IMR-90 (cell line): ENCODE measurements around the gene FOCAD. TPM values are rescaled to one million over a fixed set of nuclear protein-coding genes. Genes with fewer than 3 reads are reported as not detected.
A peak's percentile ranks its signal among the peaks of the same experiment; 100 is the strongest.

ENCODE experiments used
- ATAC-seq: fragments of 200-7000 bp; cut with Tn5 transposase; 2 replicates; pipeline ENCODE4 v1.9.1; 2020; ENCODE audit warnings: low read depth, mild to moderate bottlenecking, moderate library complexity
- BruUV-seq: library from RNA; stranded (reverse); fragments of 400-500 nt; replicated peaks from 2 replicates; lab custom pipeline; 2021; lab: Mats Ljungman, UMichigan
- CTCF ChIA-PET: fragments of 300-600 bp; formaldehyde crosslinking; extraction: SDS; loops from one replicate; lab custom pipeline; 2021; ENCODE audit warnings: antibody characterized with exemption; lab: Yijun Ruan, JAX
- POLR2A ChIA-PET: fragments of 300-600 bp; sonication (Branson Sonifier 250); formaldehyde crosslinking; loops from one replicate; lab custom pipeline; 2022; ENCODE audit warnings: antibody characterized with exemption; ENCODE audit not compliant: unreplicated experiment; lab: Charles Lee
- DNase-seq: peaks from one replicate; pipeline ENCODE4 v3.0.0; 2013
- H2AFZ ChIP-seq: replicated peaks from 2 replicates; pipeline ENCODE3; 2013; ENCODE audit warnings: low read length, mild to moderate bottlenecking; ENCODE audit not compliant: poor library complexity
- H2AK5ac ChIP-seq: 2 replicates; pipeline ENCODE4 v1.6.1; 2013; ENCODE audit warnings: low read depth, low read length, inconsistent platforms
- H2AK9ac ChIP-seq: replicated peaks from 2 replicates; pipeline ENCODE3; 2013; ENCODE audit warnings: mild to moderate bottlenecking, low read depth, low read length, moderate library complexity; ENCODE audit not compliant: poor library complexity
- H2BK120ac ChIP-seq: 2 replicates; pipeline ENCODE4 v1.6.1; 2013; ENCODE audit warnings: low read depth, low read length, inconsistent platforms
- H2BK15ac ChIP-seq: 3 replicates; pipeline ENCODE4 v1.6.1; 2013; ENCODE audit warnings: low read depth, low read length, inconsistent platforms
- H2BK20ac ChIP-seq: 2 replicates; pipeline ENCODE4 v1.6.1; 2013; ENCODE audit warnings: low read depth, mild to moderate bottlenecking, inconsistent platforms, low read length, moderate library complexity
- H2BK5ac ChIP-seq: 2 replicates; pipeline ENCODE4 v1.6.1; 2013; ENCODE audit warnings: mild to moderate bottlenecking, low read depth, low read length, inconsistent platforms; ENCODE audit not compliant: poor library complexity, severe bottlenecking
- H3K14ac ChIP-seq: replicated peaks from 2 replicates; pipeline ENCODE4 v1.6.1; 2013; ENCODE audit warnings: low read depth, low read length, inconsistent platforms
- H3K18ac ChIP-seq: 2 replicates; pipeline ENCODE4 v1.6.1; 2013; ENCODE audit warnings: low read depth, low read length, control low read depth
- H3K23ac ChIP-seq: 2 replicates; pipeline ENCODE4 v1.6.1; 2013; ENCODE audit warnings: low read depth, low read length, inconsistent platforms
- H3K27ac ChIP-seq: 2 replicates; pipeline ENCODE4 v1.5.1; 2013; ENCODE audit warnings: mild to moderate bottlenecking, control low read depth, low read length; ENCODE audit not compliant: insufficient read depth
- H3K27me3 ChIP-seq: 2 replicates; pipeline ENCODE4 v1.6.1; 2013; ENCODE audit warnings: low read length; ENCODE audit not compliant: control insufficient read depth, insufficient read depth
- H3K36me3 ChIP-seq: 2 replicates; pipeline ENCODE4 v1.6.1; 2013; ENCODE audit warnings: low read length, mixed read lengths; ENCODE audit not compliant: control insufficient read depth, insufficient read depth
- H3K4ac ChIP-seq: 2 replicates; pipeline ENCODE4 v1.6.1; 2013; ENCODE audit warnings: low read depth, low read length, inconsistent platforms
- H3K4me1 ChIP-seq: 2 replicates; pipeline ENCODE4 v1.6.1; 2013; ENCODE audit warnings: low read length, mixed read lengths; ENCODE audit not compliant: control insufficient read depth, insufficient read depth
- H3K4me2 ChIP-seq: 2 replicates; pipeline ENCODE4 v1.6.1; 2013; ENCODE audit warnings: low read depth, mild to moderate bottlenecking, control low read depth, low read length, moderate library complexity
- H3K4me3 ChIP-seq: 2 replicates; pipeline ENCODE4 v1.5.1; 2013; ENCODE audit warnings: low read depth, mild to moderate bottlenecking, control low read depth, low read length, moderate library complexity; ENCODE audit not compliant: insufficient read depth
- H3K56ac ChIP-seq: 2 replicates; pipeline ENCODE4 v1.6.1; 2013; ENCODE audit warnings: low read length, inconsistent platforms; ENCODE audit not compliant: insufficient read depth; ENCODE audit errors: extremely low read depth
- H3K79me1 ChIP-seq, 2 experiments: 2 replicates each; pipeline ENCODE4 v1.6.1; 2013; ENCODE audit warnings: low read length in 2 of 2, inconsistent platforms in 1 of 2, low read depth in 1 of 2
- H3K9ac ChIP-seq: 2 replicates; pipeline ENCODE4 v1.6.1; 2013; ENCODE audit warnings: low read depth, low read length, control low read depth
- H3K9me1 ChIP-seq: 2 replicates; pipeline ENCODE4 v1.6.1; 2013; ENCODE audit warnings: low read length, inconsistent platforms; ENCODE audit not compliant: insufficient read depth
- H3K9me3 ChIP-seq: 2 replicates; pipeline ENCODE4 v1.6.1; 2013; ENCODE audit warnings: low read length; ENCODE audit not compliant: control insufficient read depth, insufficient read depth
- H4K20me1 ChIP-seq: 2 replicates; pipeline ENCODE4 v1.6.1; 2013; ENCODE audit warnings: low read length, inconsistent platforms; ENCODE audit not compliant: insufficient read depth
- H4K5ac ChIP-seq: 2 replicates; pipeline ENCODE4 v1.6.1; 2013; ENCODE audit warnings: mild to moderate bottlenecking, low read depth, low read length, control low read depth
- H4K8ac ChIP-seq, 2 experiments: 2 replicates each; pipeline ENCODE4 v1.6.1; 2013; ENCODE audit warnings: low read depth in 2 of 2, low read length in 2 of 2, control low read depth in 1 of 2, inconsistent platforms in 1 of 2
- H4K91ac ChIP-seq: 2 replicates; pipeline ENCODE4 v1.6.1; 2013; ENCODE audit warnings: low read depth, low read length, inconsistent platforms; ENCODE audit not compliant: insufficient read depth
- CEBPB ChIP-seq: IDR thresholded peaks from 2 replicates; pipeline ENCODE4 v1.6.1; 2012; ENCODE audit warnings: low read depth, low read length, improper control_type of control experiment
- RAD21 ChIP-seq: IDR thresholded peaks from 2 replicates; pipeline ENCODE4 v1.6.1; 2012; ENCODE audit warnings: low read length, improper control_type of control experiment
- WGBS, 2 experiments: methylation state at CpG; one replicate each; pipeline versions ENCODE4 v1.1.5 to v1.1.7; 2013; ENCODE audit warnings: missing lambda C conversion rate in 2 of 2; ENCODE audit not compliant: insufficient read length in 1 of 2; ENCODE audit errors: extremely low coverage in 2 of 2; 5-methylcytosine and 5-hydroxymethylcytosine counted together
- dilution Hi-C: fragments of 300-500 bp; cut with HindIII; formaldehyde crosslinking; loops from one replicate; pipeline ENCODE4 v1.14.3; 2018; ENCODE audit warnings: low sequenced_read_pairs; ENCODE audit not compliant: unreplicated experiment
- in situ Hi-C: fragments of 300-500 bp; cut with MboI; formaldehyde crosslinking; loops from 3 replicates; pipeline ENCODE4 v1.14.3; 2019; ENCODE audit warnings: low sequenced_read_pairs, inconsistent platforms, mixed read lengths
- intact Hi-C: fragments of 100-400 bp; cut with micrococcal nuclease; formaldehyde crosslinking; loops from 2 replicates; pipeline ENCODE4 v1.10.0; 2022
- polyA plus RNA-seq, 3 experiments: library from polyadenylated mRNA; depleted of rRNA; stranded (reverse); fragments of >200 nt; gene quantifications; 2 replicates each; pipeline ENCODE4 v1.2.3, GENCODE V29; 2012; ENCODE audit warnings: low replicate concordance in 1 of 3
- total RNA-seq: library from RNA; depleted of rRNA; stranded (reverse); fragments of >200 nt; gene quantifications from 2 replicates; pipeline ENCODE4 v1.2.3, GENCODE V29; 2012

The FOCAD gene
- total and polyA plus RNA-seq, 2 of the 4 experiments (the other 2 are of a cell fraction), result 28.8 to 91.2 TPM

DNA sequence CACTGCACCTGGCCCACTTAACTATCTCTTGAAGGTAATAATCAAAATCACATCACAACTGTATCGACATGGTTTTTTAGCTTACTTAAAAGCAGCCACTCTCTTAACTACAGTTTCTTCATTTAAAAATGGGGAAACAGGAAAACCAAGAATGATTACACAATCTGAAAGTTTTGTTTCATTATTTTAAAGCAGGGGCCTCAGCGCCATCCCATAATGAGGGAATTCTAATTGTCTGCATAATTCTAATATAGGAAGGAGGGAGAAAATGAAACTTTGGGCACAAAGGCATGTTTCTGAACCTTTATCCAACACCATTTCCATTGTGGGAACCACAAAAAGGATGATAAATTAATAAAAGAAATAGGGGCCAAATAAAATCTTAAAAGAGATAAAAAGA is 339.8 kb downstream of the FOCAD start:
- DNase-seq (no peak), ATAC-seq (no peak)
- Histone ChIP-seq H3K18ac (no peak overlapping the region), H3K36me3 (no peaks in the 10 kb centered on the region), H2BK5ac (no peak overlapping the region), H3K27ac (no peak overlapping the region), H2AK5ac (no peak overlapping the region), H4K91ac (no peak overlapping the region), H4K20me1 (no peaks in the 10 kb centered on the region), H3K4me2 (no peak overlapping the region), H3K4ac (no peak overlapping the region), H3K23ac (no peak overlapping the region), H2BK20ac (no peak overlapping the region), H3K79me1 (no peaks in the 10 kb centered on the region), H3K56ac (no peak overlapping the region), H3K4me1 (peaks cover 6% of the 10 kb centered on the region), H3K9me1 (0 out of 2 replicates have a peak, but pooled peaks cover 2% of the 10 kb centered on the region), H3K14ac (no peak overlapping the region), H3K4me3 (no peak overlapping the region), H2BK15ac (no peak overlapping the region), H4K8ac (no peak overlapping the region), H2AK9ac (no peak overlapping the region), H3K9ac (no peak overlapping the region), H2BK120ac (no peak overlapping the region), H3K27me3 (no peaks in the 10 kb centered on the region), H2AFZ (no peak overlapping the region), H3K9me3 (no peaks in the 10 kb centered on the region), H4K5ac (no peak overlapping the region)
- intact Hi-C loops (no loop called here), in situ Hi-C loops (no loop called here), dilution Hi-C loops (no loop called here)
- no peak for TF ChIP-seq RAD21
- 0 out of 2 replicates have a peak, but pooled peaks have one; percentile 7 for TF ChIP-seq CEBPB
- WGBS, 2 experiments, result no CpG with 5 or more reads among the region's 2 CpGs
- CTCF ChIA-PET, result no interaction called here
- POLR2A ChIA-PET, result no interaction called here
- no TSS peak for BruUV-seq
